A673 (cell line): ENCODE results near the gene SMC4. TPM values are rescaled to one million over a fixed set of nuclear protein-coding genes. Genes with fewer than 3 reads are reported as not detected.

Experiments used
- BruUV-seq: library from RNA; stranded (reverse); fragments of 400-500 nt; replicated peaks from 2 replicates; lab custom pipeline; 2021; lab: Mats Ljungman, UMichigan
- CTCF ChIA-PET: fragments of 300-600 bp; sonication (Branson Sonifier 250); formaldehyde crosslinking; loops from one replicate; lab custom pipeline; 2022; ENCODE audit warnings: antibody characterized with exemption; lab: Charles Lee
- POLR2A ChIA-PET: fragments of 300-600 bp; sonication (Branson Sonifier 250); formaldehyde crosslinking; loops from one replicate; lab custom pipeline; 2022; ENCODE audit warnings: antibody characterized with exemption; ENCODE audit not compliant: low non-redundant PET; lab: Charles Lee
- DNase-seq: peaks from one replicate; pipeline ENCODE4 v3.0.0-alpha.2; 2015; ENCODE audit warnings: low spot score
- H3K27ac ChIP-seq: fragments of 200-600 bp; sonication (generic); 2 replicates; pipeline ENCODE4 v1.5.1; 2016; ENCODE audit warnings: mixed run types, low read depth, mild to moderate bottlenecking, mixed read lengths, antibody characterized with exemption, low read length; ENCODE audit not compliant: poor library complexity, severe bottlenecking
- H3K27me3 ChIP-seq: fragments of 200-600 bp; sonication (generic); replicated peaks from 2 replicates; pipeline ENCODE4 v1.6.1; 2017; ENCODE audit warnings: mixed run types, low read depth, mild to moderate bottlenecking, mixed read lengths, antibody characterized with exemption, low read length; ENCODE audit not compliant: insufficient read depth, poor library complexity
- H3K36me3 ChIP-seq: fragments of 200-600 bp; sonication (generic); 2 replicates; pipeline ENCODE4 v1.6.1; 2016; ENCODE audit warnings: mixed run types, mild to moderate bottlenecking, mixed read lengths, antibody characterized with exemption, low read length; ENCODE audit not compliant: insufficient read depth, poor library complexity, severe bottlenecking
- H3K4me1 ChIP-seq: fragments of 200-600 bp; sonication (generic); 2 replicates; pipeline ENCODE4 v1.6.1; 2017; ENCODE audit warnings: mixed run types, mild to moderate bottlenecking, mixed read lengths, antibody characterized with exemption, low read length; ENCODE audit not compliant: insufficient read depth, poor library complexity, severe bottlenecking
- H3K4me3 ChIP-seq: fragments of 200-600 bp; sonication (generic); 2 replicates; pipeline ENCODE4 v1.5.1; 2016; ENCODE audit warnings: low read depth, mixed run types, mild to moderate bottlenecking, mixed read lengths, low read length; ENCODE audit not compliant: poor library complexity, severe bottlenecking
- H3K9me3 ChIP-seq: fragments of 200-600 bp; sonication (generic); 2 replicates; pipeline ENCODE4 v1.6.1; 2016; ENCODE audit warnings: mixed run types, low read depth, mild to moderate bottlenecking, mixed read lengths, antibody characterized with exemption, low read length; ENCODE audit not compliant: poor library complexity, severe bottlenecking
- EZH2 ChIP-seq: fragments of 200-600 bp; sonication (generic); IDR thresholded peaks from 2 replicates; pipeline ENCODE4 v1.6.1; 2017; ENCODE audit warnings: borderline replicate concordance, low read depth, mild to moderate bottlenecking, mixed read lengths, antibody characterized with exemption, low read length; ENCODE audit not compliant: poor library complexity, severe bottlenecking
- intact Hi-C: fragments of 100-400 bp; cut with micrococcal nuclease; formaldehyde crosslinking; loops from one replicate; pipeline ENCODE4 v1.10.0; 2022; ENCODE audit not compliant: unreplicated experiment
- total RNA-seq: library from RNA; stranded (reverse); gene quantifications from 2 replicates; pipeline ENCODE4 v1.2.3, GENCODE V29; 2021
- TF ChIP-seq, protein P1 (sequence below): fragments of 300-800, 200-600 bp; sonication (generic); conservative IDR thresholded peaks from 2 replicates; pipeline ENCODE4 v1.5.1; 2017; ENCODE audit warnings: low read depth, mild to moderate bottlenecking, antibody characterized with exemption, low read length, moderate library complexity, mixed read lengths

The SMC4 gene
- total RNA-seq, 1 experiment from 2014 or later, result 209 TPM

DNA sequence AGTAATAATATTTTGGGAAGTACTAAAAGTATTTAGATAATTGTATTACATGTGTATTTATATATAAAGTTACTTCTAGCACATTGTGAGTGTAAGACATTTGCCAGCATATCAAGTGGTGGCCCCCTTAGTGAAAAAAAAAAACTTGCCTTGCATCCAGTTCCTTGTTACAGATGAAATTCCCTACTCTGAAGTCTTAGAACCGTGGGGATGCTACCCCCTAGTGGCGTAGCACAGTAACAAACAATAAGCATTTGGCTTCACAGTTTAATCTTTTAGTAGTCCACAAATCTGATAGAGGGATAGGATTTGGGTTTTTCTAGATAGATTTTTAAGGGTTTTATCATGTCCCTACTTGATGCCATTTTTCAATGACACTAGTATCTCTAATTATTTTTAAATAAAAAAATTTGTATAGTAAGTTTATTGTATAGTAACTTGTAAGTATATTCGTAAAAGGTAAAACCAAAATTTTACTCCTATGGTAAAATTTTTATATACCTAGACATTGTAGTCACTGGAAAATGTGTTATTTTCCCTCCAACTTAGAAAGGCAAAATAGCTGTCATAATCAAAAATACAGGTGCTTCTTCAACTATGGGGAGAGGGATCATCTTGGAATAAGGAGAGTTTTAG, 14.3 kb downstream of the SMC4 start:
- ChIA-PET POLR2A (no interaction called here), CTCF (interaction anchor here (0.7 to 1.0 kb wide), 2 partner anchors 28 to 381 kb away, joined by 5 to 8 read pairs; no protein-coding TSS in a partner anchor)
- Histone ChIP-seq H3K36me3 (peaks cover 96% of the 10 kb centered on the region), H3K27me3 (no peaks in the 10 kb centered on the region), H3K9me3 (no peaks in the 10 kb centered on the region), H3K4me3 (no peak overlapping the region), H3K4me1 (no peaks in the 10 kb centered on the region), H3K27ac (no peak overlapping the region)
- no TSS peak for BruUV-seq
- TF ChIP-seq, protein P1, sequence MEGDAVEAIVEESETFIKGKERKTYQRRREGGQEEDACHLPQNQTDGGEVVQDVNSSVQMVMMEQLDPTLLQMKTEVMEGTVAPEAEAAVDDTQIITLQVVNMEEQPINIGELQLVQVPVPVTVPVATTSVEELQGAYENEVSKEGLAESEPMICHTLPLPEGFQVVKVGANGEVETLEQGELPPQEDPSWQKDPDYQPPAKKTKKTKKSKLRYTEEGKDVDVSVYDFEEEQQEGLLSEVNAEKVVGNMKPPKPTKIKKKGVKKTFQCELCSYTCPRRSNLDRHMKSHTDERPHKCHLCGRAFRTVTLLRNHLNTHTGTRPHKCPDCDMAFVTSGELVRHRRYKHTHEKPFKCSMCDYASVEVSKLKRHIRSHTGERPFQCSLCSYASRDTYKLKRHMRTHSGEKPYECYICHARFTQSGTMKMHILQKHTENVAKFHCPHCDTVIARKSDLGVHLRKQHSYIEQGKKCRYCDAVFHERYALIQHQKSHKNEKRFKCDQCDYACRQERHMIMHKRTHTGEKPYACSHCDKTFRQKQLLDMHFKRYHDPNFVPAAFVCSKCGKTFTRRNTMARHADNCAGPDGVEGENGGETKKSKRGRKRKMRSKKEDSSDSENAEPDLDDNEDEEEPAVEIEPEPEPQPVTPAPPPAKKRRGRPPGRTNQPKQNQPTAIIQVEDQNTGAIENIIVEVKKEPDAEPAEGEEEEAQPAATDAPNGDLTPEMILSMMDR, result peak; percentile 84
- TF ChIP-seq EZH2, result no peak
- peak; percentile 81 for DNase-seq
- intact Hi-C loops, result loop anchor here (5.0 kb wide), 2 partner anchors 251 to 381 kb away; no protein-coding TSS in a partner anchor

DNA sequence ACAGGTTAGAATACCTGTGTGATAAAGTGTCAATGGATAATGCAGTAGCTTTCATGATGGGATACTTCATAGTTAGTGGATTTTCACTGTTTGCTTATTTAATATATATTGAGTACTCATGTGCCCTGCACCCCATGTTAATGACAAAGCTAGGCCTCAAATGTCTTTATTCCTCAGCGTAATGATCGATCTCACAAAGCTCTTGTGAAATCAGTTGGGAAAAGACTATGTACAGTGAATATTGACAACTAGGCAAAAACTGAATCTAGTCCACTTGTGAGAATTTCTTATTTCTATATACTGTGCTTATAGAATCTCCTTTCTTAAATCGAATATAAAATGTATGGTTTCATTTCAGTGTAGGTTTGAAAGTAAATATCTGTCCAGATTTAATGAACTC, 17.9 kb downstream of the SMC4 start:
- DNase-seq, result no peak
- CTCF ChIA-PET, result no interaction called here
- Histone ChIP-seq H3K27me3 (no peaks in the 10 kb centered on the region), H3K36me3 (peaks cover 100% of the 10 kb centered on the region), H3K4me3 (no peak overlapping the region), H3K9me3 (no peaks in the 10 kb centered on the region), H3K4me1 (no peaks in the 10 kb centered on the region), H3K27ac (no peak overlapping the region)
- no TSS peak for BruUV-seq
- no peak for TF ChIP-seq EZH2
- TF ChIP-seq, protein P1, result no peak
- POLR2A ChIA-PET, result no interaction called here
- intact Hi-C loops, result no loop called here

DNA sequence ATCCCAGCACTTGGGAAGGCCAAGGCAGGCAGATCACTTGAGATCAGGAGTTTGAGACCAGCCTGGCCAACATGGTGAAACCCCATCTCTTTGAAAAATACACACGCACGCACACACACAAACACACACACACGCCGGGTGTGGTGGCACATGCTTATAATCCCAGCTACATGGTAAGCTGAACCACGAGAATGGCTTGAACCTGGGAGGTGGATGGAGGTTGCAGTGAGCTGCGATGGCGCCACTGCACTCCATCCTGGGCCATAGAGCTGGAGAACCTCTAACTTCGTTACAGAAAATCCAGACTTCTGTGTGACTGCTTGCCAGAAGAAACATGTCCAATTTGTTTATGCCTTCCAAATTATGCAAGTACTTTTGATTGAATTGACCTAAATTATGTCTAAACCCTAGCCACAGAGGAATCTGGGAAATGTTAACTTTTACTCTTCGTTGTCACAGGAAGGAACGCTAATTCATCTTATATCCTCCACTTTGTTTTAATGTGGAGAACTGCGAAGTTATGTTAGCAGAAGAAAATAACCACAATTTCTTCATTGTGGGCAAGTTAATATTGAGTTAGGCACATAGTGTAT, 28.5 kb downstream of the SMC4 start:
- no peak overlapping the region for H3K27ac ChIP-seq

More for the DNA sequence above, 28.5 kb downstream of the SMC4 start:
- ChIA-PET POLR2A (no interaction called here), CTCF (no interaction called here)
- no peak overlapping the region for H3K4me3 ChIP-seq
- TF ChIP-seq, protein P1, result no peak
- TF ChIP-seq EZH2, result no peak
- H3K9me3 ChIP-seq, result no peaks in the 10 kb centered on the region
- intact Hi-C loops, result no loop called here
- H3K4me1 ChIP-seq, result no peaks in the 10 kb centered on the region
- peaks cover 100% of the 10 kb centered on the region for H3K36me3 ChIP-seq
- H3K27me3 ChIP-seq, result no peaks in the 10 kb centered on the region
- DNase-seq, result no peak
- BruUV-seq, result no TSS peak
